Erythroblast (primary cell): ENCODE results near the gene GARIN5A.

Experiments
- GATA1 ChIP-seq: IDR thresholded peaks from 2 replicates; pipeline ENCODE4 v1.6.1; 2011; ENCODE audit warnings: low read depth, mild to moderate bottlenecking, control low read depth, low read length, moderate library complexity
- POLR2A ChIP-seq: IDR thresholded peaks from 2 replicates; pipeline ENCODE4 v1.6.1; 2011; ENCODE audit warnings: mild to moderate bottlenecking, low read length

DNA sequence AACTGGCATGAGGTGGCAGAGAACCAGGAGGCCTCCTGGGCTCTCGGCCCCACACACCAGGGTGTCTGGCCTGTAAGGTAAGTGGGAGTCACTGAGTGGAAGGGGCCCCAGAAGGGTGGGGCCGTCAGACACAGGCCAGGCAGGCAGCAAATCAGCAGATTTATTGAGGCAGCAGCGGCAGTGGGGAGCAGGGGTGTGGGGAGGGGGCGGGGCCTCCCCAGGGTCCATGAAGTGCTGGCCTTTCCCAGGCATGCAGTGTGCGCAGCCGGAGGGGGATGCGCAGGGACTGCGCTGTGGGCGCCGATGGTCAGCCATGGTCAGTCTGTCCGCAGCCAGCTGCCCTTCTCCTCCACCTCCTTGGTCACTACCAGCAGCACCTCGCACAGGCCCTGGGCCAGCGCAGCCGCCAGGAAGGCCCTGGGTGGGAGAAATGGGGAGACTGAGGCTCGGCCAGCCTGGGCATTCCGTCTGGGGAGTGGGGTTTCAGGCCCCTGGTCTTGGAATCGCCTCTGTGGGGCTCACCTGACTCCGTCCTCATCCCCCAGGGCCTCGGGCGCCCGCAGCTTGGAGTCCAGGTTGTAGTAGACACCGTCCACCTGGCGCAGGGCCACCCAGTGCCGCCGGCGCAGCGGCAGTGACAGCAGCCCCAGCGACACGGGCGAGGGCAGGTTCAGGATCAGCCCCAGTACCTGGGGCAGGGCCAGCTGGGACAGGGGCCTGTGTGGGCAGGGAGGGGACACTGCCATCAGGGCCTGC is 29.4 kb upstream of the GARIN5A start:
- TF ChIP-seq POLR2A (no peak), GATA1 (no peak)
